Globus pallidus (tissue), 1 donor: ENCODE data around the gene PARD3B.

Source experiments
- DNase-seq: peaks from one replicate; pipeline ENCODE4 v3.0.0-alpha.2; 2015; ENCODE audit warnings: low spot score

Gene PARD3B

GRCh38 chr2:204842661-204843485 is 297.6 kb downstream of the PARD3B start:
- peak; percentile 24 for DNase-seq

- DNase-seq: no peak
Observed at GRCh38 chr2:204846471-204846870, 301.2 kb downstream of the PARD3B start.

GRCh38 chr2:204849892-204850291 is 304.6 kb downstream of the PARD3B start:
- DNase-seq: no peak

GRCh38 chr2:204850581-204850980 is 305.3 kb downstream of the PARD3B start:
- no peak for DNase-seq

GRCh38 chr2:204853905-204854304 is 308.6 kb downstream of the PARD3B start:
- DNase-seq: no peak

- DNase-seq: peak; percentile 58
Observed at GRCh38 chr2:204860274-204860673, 315.0 kb downstream of the PARD3B start.

GRCh38 chr2:204862809-204863208 is 317.5 kb downstream of the PARD3B start:
- no peak for DNase-seq

GRCh38 chr2:204863336-204863735 is 318.1 kb downstream of the PARD3B start:
- DNase-seq: no peak

- no peak for DNase-seq
Observed at GRCh38 chr2:204869132-204869823, 324.0 kb downstream of the PARD3B start.

- DNase-seq: no peak
Observed at GRCh38 chr2:204870053-204870452, 324.8 kb downstream of the PARD3B start.

- peak; percentile 60 for DNase-seq
Observed at GRCh38 chr2:204871231-204871953, 326.1 kb downstream of the PARD3B start.

- no peak for DNase-seq
Observed at GRCh38 chr2:204876311-204876710, 331.0 kb downstream of the PARD3B start.

- DNase-seq: no peak
Observed at GRCh38 chr2:204877691-204878090, 332.4 kb downstream of the PARD3B start.

GRCh38 chr2:204880928-204881327 is 335.7 kb downstream of the PARD3B start:
- DNase-seq: no peak

GRCh38 chr2:204881655-204882054 is 336.4 kb downstream of the PARD3B start:
- peak; percentile 13 for DNase-seq

GRCh38 chr2:204885747-204886146 is 340.5 kb downstream of the PARD3B start:
- DNase-seq: no peak

- no peak for DNase-seq
Observed at GRCh38 chr2:204886713-204887112, 341.4 kb downstream of the PARD3B start.

- no peak for DNase-seq
Observed at GRCh38 chr2:204888222-204888621, 342.9 kb downstream of the PARD3B start.

GRCh38 chr2:204890680-204891079 is 345.4 kb downstream of the PARD3B start:
- no peak for DNase-seq

GRCh38 chr2:204891739-204892138 is 346.5 kb downstream of the PARD3B start:
- DNase-seq: no peak

- DNase-seq: no peak
Observed at GRCh38 chr2:204892506-204893255, 347.4 kb downstream of the PARD3B start.

GRCh38 chr2:204896146-204896545 is 350.9 kb downstream of the PARD3B start:
- DNase-seq: no peak
